IMR-90 (cell line): ENCODE data around the gene ISG15. TPM values are rescaled to one million over a fixed set of nuclear protein-coding genes. Genes with fewer than 3 reads are reported as not detected.

Experiments used
- ATAC-seq: fragments of 200-7000 bp; cut with Tn5 transposase; 2 replicates; pipeline ENCODE4 v1.9.1; 2020; ENCODE audit warnings: low read depth, mild to moderate bottlenecking, moderate library complexity
- BruUV-seq: library from RNA; stranded (reverse); fragments of 400-500 nt; replicated peaks from 2 replicates; lab custom pipeline; 2021; lab: Mats Ljungman, UMichigan
- CTCF ChIA-PET: fragments of 300-600 bp; formaldehyde crosslinking; extraction: SDS; loops from one replicate; lab custom pipeline; 2021; ENCODE audit warnings: antibody characterized with exemption; lab: Yijun Ruan, JAX
- POLR2A ChIA-PET: fragments of 300-600 bp; sonication (Branson Sonifier 250); formaldehyde crosslinking; loops from one replicate; lab custom pipeline; 2022; ENCODE audit warnings: antibody characterized with exemption; ENCODE audit not compliant: unreplicated experiment; lab: Charles Lee
- DNase-seq: peaks from one replicate; pipeline ENCODE4 v3.0.0; 2013
- H2AFZ ChIP-seq: replicated peaks from 2 replicates; pipeline ENCODE3; 2013; ENCODE audit warnings: low read length, mild to moderate bottlenecking; ENCODE audit not compliant: poor library complexity
- H2AK5ac ChIP-seq: 2 replicates; pipeline ENCODE4 v1.6.1; 2013; ENCODE audit warnings: low read depth, low read length, inconsistent platforms
- H2AK9ac ChIP-seq: replicated peaks from 2 replicates; pipeline ENCODE3; 2013; ENCODE audit warnings: mild to moderate bottlenecking, low read depth, low read length, moderate library complexity; ENCODE audit not compliant: poor library complexity
- H2BK120ac ChIP-seq: 2 replicates; pipeline ENCODE4 v1.6.1; 2013; ENCODE audit warnings: low read depth, low read length, inconsistent platforms
- H2BK15ac ChIP-seq: 3 replicates; pipeline ENCODE4 v1.6.1; 2013; ENCODE audit warnings: low read depth, low read length, inconsistent platforms
- H2BK20ac ChIP-seq: 2 replicates; pipeline ENCODE4 v1.6.1; 2013; ENCODE audit warnings: low read depth, mild to moderate bottlenecking, inconsistent platforms, low read length, moderate library complexity
- H2BK5ac ChIP-seq: 2 replicates; pipeline ENCODE4 v1.6.1; 2013; ENCODE audit warnings: mild to moderate bottlenecking, low read depth, low read length, inconsistent platforms; ENCODE audit not compliant: poor library complexity, severe bottlenecking
- H3K14ac ChIP-seq: replicated peaks from 2 replicates; pipeline ENCODE4 v1.6.1; 2013; ENCODE audit warnings: low read depth, low read length, inconsistent platforms
- H3K18ac ChIP-seq: 2 replicates; pipeline ENCODE4 v1.6.1; 2013; ENCODE audit warnings: low read depth, low read length, control low read depth
- H3K23ac ChIP-seq: 2 replicates; pipeline ENCODE4 v1.6.1; 2013; ENCODE audit warnings: low read depth, low read length, inconsistent platforms
- H3K27ac ChIP-seq: 2 replicates; pipeline ENCODE4 v1.5.1; 2013; ENCODE audit warnings: mild to moderate bottlenecking, control low read depth, low read length; ENCODE audit not compliant: insufficient read depth
- H3K27me3 ChIP-seq: 2 replicates; pipeline ENCODE4 v1.6.1; 2013; ENCODE audit warnings: low read length; ENCODE audit not compliant: control insufficient read depth, insufficient read depth
- H3K36me3 ChIP-seq: 2 replicates; pipeline ENCODE4 v1.6.1; 2013; ENCODE audit warnings: low read length, mixed read lengths; ENCODE audit not compliant: control insufficient read depth, insufficient read depth
- H3K4ac ChIP-seq: 2 replicates; pipeline ENCODE4 v1.6.1; 2013; ENCODE audit warnings: low read depth, low read length, inconsistent platforms
- H3K4me1 ChIP-seq: 2 replicates; pipeline ENCODE4 v1.6.1; 2013; ENCODE audit warnings: low read length, mixed read lengths; ENCODE audit not compliant: control insufficient read depth, insufficient read depth
- H3K4me2 ChIP-seq: 2 replicates; pipeline ENCODE4 v1.6.1; 2013; ENCODE audit warnings: low read depth, mild to moderate bottlenecking, control low read depth, low read length, moderate library complexity
- H3K4me3 ChIP-seq: 2 replicates; pipeline ENCODE4 v1.5.1; 2013; ENCODE audit warnings: low read depth, mild to moderate bottlenecking, control low read depth, low read length, moderate library complexity; ENCODE audit not compliant: insufficient read depth
- H3K56ac ChIP-seq: 2 replicates; pipeline ENCODE4 v1.6.1; 2013; ENCODE audit warnings: low read length, inconsistent platforms; ENCODE audit not compliant: insufficient read depth; ENCODE audit errors: extremely low read depth
- H3K79me1 ChIP-seq, 2 experiments: 2 replicates each; pipeline ENCODE4 v1.6.1; 2013; ENCODE audit warnings: low read length in 2 of 2, inconsistent platforms in 1 of 2, low read depth in 1 of 2
- H3K9ac ChIP-seq: 2 replicates; pipeline ENCODE4 v1.6.1; 2013; ENCODE audit warnings: low read depth, low read length, control low read depth
- H3K9me1 ChIP-seq: 2 replicates; pipeline ENCODE4 v1.6.1; 2013; ENCODE audit warnings: low read length, inconsistent platforms; ENCODE audit not compliant: insufficient read depth
- H3K9me3 ChIP-seq: 2 replicates; pipeline ENCODE4 v1.6.1; 2013; ENCODE audit warnings: low read length; ENCODE audit not compliant: control insufficient read depth, insufficient read depth
- H4K20me1 ChIP-seq: 2 replicates; pipeline ENCODE4 v1.6.1; 2013; ENCODE audit warnings: low read length, inconsistent platforms; ENCODE audit not compliant: insufficient read depth
- H4K5ac ChIP-seq: 2 replicates; pipeline ENCODE4 v1.6.1; 2013; ENCODE audit warnings: mild to moderate bottlenecking, low read depth, low read length, control low read depth
- H4K8ac ChIP-seq, 2 experiments: 2 replicates each; pipeline ENCODE4 v1.6.1; 2013; ENCODE audit warnings: low read depth in 2 of 2, low read length in 2 of 2, control low read depth in 1 of 2, inconsistent platforms in 1 of 2
- H4K91ac ChIP-seq: 2 replicates; pipeline ENCODE4 v1.6.1; 2013; ENCODE audit warnings: low read depth, low read length, inconsistent platforms; ENCODE audit not compliant: insufficient read depth
- BHLHE40 ChIP-seq: fragments of 150-350 bp; IDR thresholded peaks from 2 replicates; pipeline ENCODE4 v1.6.1; 2016; ENCODE audit warnings: mild to moderate bottlenecking, low read depth, low read length
- CEBPB ChIP-seq: IDR thresholded peaks from 2 replicates; pipeline ENCODE4 v1.6.1; 2012; ENCODE audit warnings: low read depth, low read length, improper control_type of control experiment
- CHD1 ChIP-seq: IDR thresholded peaks from 2 replicates; pipeline ENCODE4 v1.6.1; 2012; ENCODE audit warnings: low read depth, low read length, improper control_type of control experiment
- FOS ChIP-seq: fragments of 150-350 bp; IDR thresholded peaks from 2 replicates; pipeline ENCODE4 v1.6.1; 2016; ENCODE audit warnings: low read depth, low read length
- MAFK ChIP-seq: IDR thresholded peaks from 2 replicates; pipeline ENCODE4 v1.6.1; 2012; ENCODE audit warnings: low read depth, low read length, improper control_type of control experiment
- MAZ ChIP-seq: IDR thresholded peaks from 2 replicates; pipeline ENCODE4 v1.6.1; 2012; ENCODE audit warnings: low read depth, mild to moderate bottlenecking, low read length, improper control_type of control experiment, moderate library complexity, borderline replicate concordance
- MXI1 ChIP-seq: IDR thresholded peaks from 2 replicates; pipeline ENCODE4 v1.6.1; 2012; ENCODE audit warnings: low read depth, mild to moderate bottlenecking, low read length, moderate library complexity, borderline replicate concordance
- NFE2L2 ChIP-seq: fragments of 150-350 bp; IDR thresholded peaks from 2 replicates; pipeline ENCODE4 v1.6.1; 2016; ENCODE audit warnings: low read depth, mild to moderate bottlenecking, low read length
- POLR2A ChIP-seq: IDR thresholded peaks from 2 replicates; pipeline ENCODE4 v1.6.1; 2012; ENCODE audit warnings: mild to moderate bottlenecking, low read depth, low read length
- RAD21 ChIP-seq: IDR thresholded peaks from 2 replicates; pipeline ENCODE4 v1.6.1; 2012; ENCODE audit warnings: low read length, improper control_type of control experiment
- RCOR1 ChIP-seq: IDR thresholded peaks from 2 replicates; pipeline ENCODE4 v1.6.1; 2012; ENCODE audit warnings: mild to moderate bottlenecking, low read length, improper control_type of control experiment; ENCODE audit not compliant: insufficient replicate concordance
- RFX5 ChIP-seq: IDR thresholded peaks from 2 replicates; pipeline ENCODE4 v1.8.0; 2012; ENCODE audit warnings: low read depth, mild to moderate bottlenecking, low read length, moderate library complexity
- SMC3 ChIP-seq: fragments of 150-350 bp; IDR thresholded peaks from 2 replicates; pipeline ENCODE4 v1.6.1; 2016; ENCODE audit warnings: low read depth, mild to moderate bottlenecking, antibody characterized with exemption, low read length, moderate library complexity
- WGBS, 2 experiments: methylation state at CpG; one replicate each; pipeline versions ENCODE4 v1.1.5 to v1.1.7; 2013; ENCODE audit warnings: missing lambda C conversion rate in 2 of 2; ENCODE audit not compliant: insufficient read length in 1 of 2; ENCODE audit errors: extremely low coverage in 2 of 2; 5-methylcytosine and 5-hydroxymethylcytosine counted together
- dilution Hi-C: fragments of 300-500 bp; cut with HindIII; formaldehyde crosslinking; loops from one replicate; pipeline ENCODE4 v1.14.3; 2018; ENCODE audit warnings: low sequenced_read_pairs; ENCODE audit not compliant: unreplicated experiment
- in situ Hi-C: fragments of 300-500 bp; cut with MboI; formaldehyde crosslinking; loops from 3 replicates; pipeline ENCODE4 v1.14.3; 2019; ENCODE audit warnings: low sequenced_read_pairs, inconsistent platforms, mixed read lengths
- intact Hi-C: fragments of 100-400 bp; cut with micrococcal nuclease; formaldehyde crosslinking; loops from 2 replicates; pipeline ENCODE4 v1.10.0; 2022
- polyA plus RNA-seq, 3 experiments: library from polyadenylated mRNA; depleted of rRNA; stranded (reverse); fragments of >200 nt; gene quantifications; 2 replicates each; pipeline ENCODE4 v1.2.3, GENCODE V29; 2012; ENCODE audit warnings: low replicate concordance in 1 of 3
- total RNA-seq: library from RNA; depleted of rRNA; stranded (reverse); fragments of >200 nt; gene quantifications from 2 replicates; pipeline ENCODE4 v1.2.3, GENCODE V29; 2012
- TF ChIP-seq, protein P1 (sequence below): fragments of 150-350 bp; IDR thresholded peaks from 2 replicates; pipeline ENCODE4 v1.6.1; 2017; ENCODE audit warnings: mild to moderate bottlenecking, antibody characterized with exemption, low read length, low read depth
- TF ChIP-seq, protein P2 (sequence below): fragments of 150-350 bp; IDR thresholded peaks from 2 replicates; pipeline ENCODE4 v1.6.1; 2016; ENCODE audit warnings: low read depth, mild to moderate bottlenecking, low read length, moderate library complexity, borderline replicate concordance
- TF ChIP-seq, protein P3 (sequence below): conservative IDR thresholded peaks from 2 replicates; pipeline ENCODE4 v1.5.1; 2012; ENCODE audit warnings: mild to moderate bottlenecking, low read depth, low read length, improper control_type of control experiment

The ISG15 gene
- total and polyA plus RNA-seq, 2 of the 4 experiments (the other 2 are of a cell fraction), result 99.1 to 105 TPM

DNA sequence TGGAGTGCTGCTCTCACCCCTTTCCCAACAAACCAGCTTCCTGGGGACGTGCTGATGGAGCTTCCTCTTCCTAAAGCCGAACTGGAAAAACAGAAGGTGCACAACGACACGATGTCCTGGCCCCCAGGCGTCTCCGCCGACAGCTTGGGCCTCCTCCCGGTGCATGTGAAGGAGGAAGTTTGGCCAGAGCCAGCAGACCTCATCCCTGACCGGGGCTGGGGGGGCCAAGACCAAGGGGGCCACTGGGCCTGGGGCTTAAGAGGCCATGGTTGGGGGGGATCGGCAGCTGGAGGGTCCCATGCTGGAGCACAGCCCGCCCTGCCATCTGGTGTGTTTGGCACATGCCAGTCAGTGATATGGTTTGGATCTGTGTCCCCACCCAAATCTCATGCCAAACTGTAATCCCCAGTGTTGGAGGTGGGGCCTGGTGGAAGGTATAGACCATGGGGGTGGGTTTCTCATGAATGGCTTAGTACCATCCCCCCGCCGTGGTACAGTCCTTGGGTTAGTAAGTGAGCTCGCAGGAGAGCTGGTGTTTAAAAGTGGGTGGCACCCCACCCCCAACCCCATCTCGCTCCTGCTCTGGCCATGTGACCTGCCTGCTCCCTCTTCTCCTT, 19.8 kb upstream of the ISG15 start:
- Histone ChIP-seq H3K4me1 (peaks cover 4% of the 10 kb centered on the region; the same call in 1 of the 2 replicates), H3K14ac (no peak overlapping the region), H4K91ac (no peak overlapping the region), H3K9me3 (peaks cover 10% of the 10 kb centered on the region), H4K20me1 (peaks cover 4% of the 10 kb centered on the region; the same call in 1 of the 2 replicates), H3K27ac (no peak overlapping the region), H2AFZ (no peak overlapping the region), H2BK15ac (no peak overlapping the region), H2AK5ac (no peak overlapping the region), H2AK9ac (no peak overlapping the region), H3K9me1 (no peaks in the 10 kb centered on the region), H3K23ac (no peak overlapping the region), H3K9ac (no peak overlapping the region), H3K56ac (no peak overlapping the region), H2BK5ac (no peak overlapping the region), H4K5ac (no peak overlapping the region), H3K36me3 (no peaks in the 10 kb centered on the region), H2BK120ac (no peak overlapping the region), H3K79me1 (peaks cover 0 to 10% of the 10 kb centered on the region in 2 experiments; a peak in 3 of 4 replicates), H3K27me3 (no peaks in the 10 kb centered on the region), H2BK20ac (no peak overlapping the region), H3K18ac (no peak overlapping the region), H3K4ac (no peak overlapping the region), H3K4me3 (no peak overlapping the region), H3K4me2 (no peak overlapping the region), H4K8ac (no peak overlapping the region)
- peak; percentile 25 for DNase-seq
- POLR2A ChIA-PET, result interaction anchor here (0.5 kb wide), 1 partner anchor 89 kb away, joined by 13 read pairs; no protein-coding TSS in a partner anchor
- no peak for ATAC-seq
- CTCF ChIA-PET, result no interaction called here
- in situ Hi-C loops (no loop called here), intact Hi-C loops (no loop called here), dilution Hi-C loops (no loop called here)
- TF ChIP-seq MAFK, result no peak
- TF ChIP-seq MAZ, result 0 out of 2 replicates have a peak, but pooled peaks have one; percentile 1
- no peak for TF ChIP-seq RAD21
- TF ChIP-seq FOS, result no peak
- peak; percentile 86 for TF ChIP-seq POLR2A
- no peak for TF ChIP-seq CHD1
- no peak for TF ChIP-seq RFX5
- no peak for TF ChIP-seq CEBPB
- no peak for TF ChIP-seq RCOR1
- no peak for TF ChIP-seq MXI1
- TF ChIP-seq, protein P1, sequence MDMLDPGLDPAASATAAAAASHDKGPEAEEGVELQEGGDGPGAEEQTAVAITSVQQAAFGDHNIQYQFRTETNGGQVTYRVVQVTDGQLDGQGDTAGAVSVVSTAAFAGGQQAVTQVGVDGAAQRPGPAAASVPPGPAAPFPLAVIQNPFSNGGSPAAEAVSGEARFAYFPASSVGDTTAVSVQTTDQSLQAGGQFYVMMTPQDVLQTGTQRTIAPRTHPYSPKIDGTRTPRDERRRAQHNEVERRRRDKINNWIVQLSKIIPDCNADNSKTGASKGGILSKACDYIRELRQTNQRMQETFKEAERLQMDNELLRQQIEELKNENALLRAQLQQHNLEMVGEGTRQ, result peak; percentile 38; the same call in 1 of the 2 replicates
- no peak for TF ChIP-seq NFE2L2
- no peak for TF ChIP-seq SMC3
- TF ChIP-seq, protein P2, sequence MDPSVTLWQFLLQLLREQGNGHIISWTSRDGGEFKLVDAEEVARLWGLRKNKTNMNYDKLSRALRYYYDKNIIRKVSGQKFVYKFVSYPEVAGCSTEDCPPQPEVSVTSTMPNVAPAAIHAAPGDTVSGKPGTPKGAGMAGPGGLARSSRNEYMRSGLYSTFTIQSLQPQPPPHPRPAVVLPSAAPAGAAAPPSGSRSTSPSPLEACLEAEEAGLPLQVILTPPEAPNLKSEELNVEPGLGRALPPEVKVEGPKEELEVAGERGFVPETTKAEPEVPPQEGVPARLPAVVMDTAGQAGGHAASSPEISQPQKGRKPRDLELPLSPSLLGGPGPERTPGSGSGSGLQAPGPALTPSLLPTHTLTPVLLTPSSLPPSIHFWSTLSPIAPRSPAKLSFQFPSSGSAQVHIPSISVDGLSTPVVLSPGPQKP, result no peak
- no peak for TF ChIP-seq BHLHE40
- TF ChIP-seq, protein P3, sequence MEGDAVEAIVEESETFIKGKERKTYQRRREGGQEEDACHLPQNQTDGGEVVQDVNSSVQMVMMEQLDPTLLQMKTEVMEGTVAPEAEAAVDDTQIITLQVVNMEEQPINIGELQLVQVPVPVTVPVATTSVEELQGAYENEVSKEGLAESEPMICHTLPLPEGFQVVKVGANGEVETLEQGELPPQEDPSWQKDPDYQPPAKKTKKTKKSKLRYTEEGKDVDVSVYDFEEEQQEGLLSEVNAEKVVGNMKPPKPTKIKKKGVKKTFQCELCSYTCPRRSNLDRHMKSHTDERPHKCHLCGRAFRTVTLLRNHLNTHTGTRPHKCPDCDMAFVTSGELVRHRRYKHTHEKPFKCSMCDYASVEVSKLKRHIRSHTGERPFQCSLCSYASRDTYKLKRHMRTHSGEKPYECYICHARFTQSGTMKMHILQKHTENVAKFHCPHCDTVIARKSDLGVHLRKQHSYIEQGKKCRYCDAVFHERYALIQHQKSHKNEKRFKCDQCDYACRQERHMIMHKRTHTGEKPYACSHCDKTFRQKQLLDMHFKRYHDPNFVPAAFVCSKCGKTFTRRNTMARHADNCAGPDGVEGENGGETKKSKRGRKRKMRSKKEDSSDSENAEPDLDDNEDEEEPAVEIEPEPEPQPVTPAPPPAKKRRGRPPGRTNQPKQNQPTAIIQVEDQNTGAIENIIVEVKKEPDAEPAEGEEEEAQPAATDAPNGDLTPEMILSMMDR, result no peak
- WGBS, 2 experiments, result no CpG with 5 or more reads among the region's 15 CpGs
- BruUV-seq, result no TSS peak
